SK-N-MC (cell line): ENCODE measurements around the gene PYM1.

Experiments used
- EZH2 ChIP-seq: fragments of 200-600 bp; sonication (generic); IDR thresholded peaks from one replicate; pipeline ENCODE4 v1.6.1; 2017; ENCODE audit warnings: antibody characterized with exemption
- POLR2AphosphoS5 ChIP-seq: IDR thresholded peaks from 2 replicates; pipeline ENCODE4 v1.6.1; 2012; ENCODE audit warnings: mild to moderate bottlenecking, low read depth, low read length, borderline replicate concordance

DNA sequence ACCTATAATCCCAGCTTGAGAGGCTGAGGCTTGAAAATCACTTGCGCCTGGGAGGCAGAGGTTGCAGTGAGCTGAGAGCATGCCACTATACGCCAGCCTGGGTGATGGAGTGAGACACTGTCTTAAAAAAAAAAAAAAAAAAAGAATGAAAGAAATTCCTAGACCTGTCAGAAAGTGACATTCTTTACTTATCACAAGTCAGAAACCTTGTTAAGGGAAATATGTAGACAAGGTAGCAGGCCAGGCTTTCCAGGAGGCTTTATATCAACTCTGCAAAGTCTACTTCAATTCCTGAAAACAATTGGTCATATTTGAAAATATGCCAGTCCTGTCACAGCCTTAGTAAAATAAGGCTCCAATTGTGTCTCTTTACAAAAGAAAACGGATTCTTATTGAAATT lies 65.8 kb downstream of the PYM1 start:
- TF ChIP-seq EZH2 (no peak), POLR2AphosphoS5 (no peak)
